HG03354 (cell line): ENCODE data around the gene TRDMT1.

Experiments
- ATAC-seq: cut with Tn5 transposase; IDR thresholded peaks from one replicate; pipeline ENCODE4 v1.9.1; 2021; ENCODE audit warnings: mild to moderate bottlenecking; ENCODE audit not compliant: unreplicated experiment, poor library complexity, severe bottlenecking

The TRDMT1 gene

DNA sequence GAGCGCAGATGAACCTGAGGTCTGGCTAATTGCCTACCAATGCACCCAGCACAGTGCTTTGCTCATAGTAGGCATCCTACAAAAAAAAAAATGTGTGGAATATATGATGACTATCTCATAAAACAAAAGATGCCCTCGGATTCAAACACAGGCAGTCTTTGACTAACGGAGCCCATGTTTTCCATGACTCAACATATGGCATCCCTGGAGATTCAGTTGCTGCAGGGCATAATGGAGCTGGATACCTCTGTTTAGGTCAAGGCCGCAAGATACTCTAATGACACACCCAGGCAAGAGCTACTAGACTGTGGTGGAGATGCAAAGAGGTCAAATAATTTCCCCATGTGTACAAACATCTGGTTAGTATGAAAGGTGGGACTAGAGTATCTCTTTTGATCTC is 88.1 kb downstream of the TRDMT1 start:
- ATAC-seq = no peak

DNA sequence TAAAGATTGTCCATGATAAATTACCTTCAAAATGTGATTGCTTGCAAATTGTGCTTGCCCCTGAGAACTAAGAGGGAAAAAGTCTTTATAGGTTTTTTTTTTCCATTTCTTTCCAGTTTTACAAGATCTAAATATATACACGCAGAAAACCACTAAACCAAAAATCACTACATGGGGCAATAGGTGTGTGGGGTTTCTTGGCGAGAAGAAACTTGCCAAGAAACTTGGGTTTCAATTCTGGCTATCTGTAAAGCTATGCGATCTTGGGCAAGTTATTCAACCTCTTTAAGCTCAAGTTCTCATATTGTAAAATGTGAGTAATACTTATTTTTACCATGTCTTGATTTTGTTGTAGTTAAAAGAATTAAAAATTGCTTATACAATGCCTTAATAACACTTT is 88.9 kb downstream of the TRDMT1 start:
- ATAC-seq = no peak

DNA sequence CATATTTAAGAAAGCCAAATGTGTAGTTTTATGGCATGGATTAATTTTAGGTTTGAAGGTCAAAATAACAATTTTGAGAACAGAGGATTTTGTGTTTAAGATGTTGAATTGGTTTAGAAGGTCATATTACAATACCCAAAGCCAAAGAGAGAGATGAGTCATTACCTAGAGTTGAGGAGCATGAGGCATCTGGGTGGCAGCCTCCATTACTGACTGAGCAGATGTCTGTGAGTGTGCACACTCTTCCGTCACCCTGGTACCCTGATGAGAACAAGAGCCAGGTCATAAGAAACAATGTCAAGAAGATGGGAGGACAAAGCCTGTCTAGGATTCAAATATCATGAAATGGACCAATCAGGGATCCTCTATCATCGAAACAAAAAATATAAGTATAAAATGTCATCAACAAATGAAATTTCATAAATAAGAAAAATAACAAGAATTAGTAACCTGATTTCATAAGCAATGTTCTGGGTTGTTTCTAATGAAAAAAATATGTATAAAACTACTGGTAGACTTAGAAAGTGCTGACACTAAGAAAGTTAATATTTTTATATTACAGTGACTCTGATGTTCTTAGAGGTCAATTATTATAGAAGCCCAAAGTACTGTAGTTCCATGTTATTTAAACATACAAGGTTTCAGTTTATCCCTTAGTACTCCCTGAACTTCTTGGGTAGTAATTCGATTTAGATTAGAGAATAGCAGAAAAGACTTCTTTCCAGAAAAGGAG is 91.8 kb downstream of the TRDMT1 start:
- no peak for ATAC-seq

DNA sequence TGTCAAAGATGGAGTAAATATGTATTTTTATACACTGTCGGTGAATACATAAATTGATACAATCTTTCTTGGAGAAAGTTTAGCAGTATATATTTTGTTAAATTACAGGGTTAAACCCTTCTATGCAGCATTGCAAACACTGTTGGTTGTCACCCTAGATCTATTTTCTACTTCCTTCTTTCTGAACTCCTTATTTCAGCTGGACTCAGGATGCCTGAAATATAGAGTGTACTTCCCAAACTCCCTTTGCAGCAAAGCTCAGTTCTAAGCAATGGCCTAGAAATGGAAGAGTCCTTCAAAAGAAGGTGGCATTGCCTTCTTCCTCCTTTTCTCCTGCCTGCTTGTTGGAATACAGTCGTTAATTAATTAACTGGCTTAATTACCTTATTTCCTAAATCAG is 92.4 kb downstream of the TRDMT1 start:
- no peak for ATAC-seq

DNA sequence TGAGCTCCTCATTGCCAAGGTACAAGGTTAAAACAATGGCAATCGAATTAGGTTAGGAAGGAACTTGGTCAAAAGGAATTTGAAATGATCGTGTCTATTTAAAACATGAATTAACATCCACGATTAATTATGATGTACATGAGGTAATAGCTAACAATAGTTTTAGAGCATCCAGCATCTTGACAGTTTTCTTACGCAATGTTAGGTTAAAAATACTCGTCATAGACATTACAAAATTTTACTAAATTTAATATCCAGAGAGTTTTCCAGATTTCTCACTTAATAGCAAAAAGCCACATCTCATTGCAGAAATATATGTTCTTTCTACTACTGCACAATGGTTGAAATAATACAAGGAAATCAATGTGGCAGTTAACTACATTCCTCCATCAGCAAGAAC is 94.5 kb downstream of the TRDMT1 start:
- no peak for ATAC-seq

DNA sequence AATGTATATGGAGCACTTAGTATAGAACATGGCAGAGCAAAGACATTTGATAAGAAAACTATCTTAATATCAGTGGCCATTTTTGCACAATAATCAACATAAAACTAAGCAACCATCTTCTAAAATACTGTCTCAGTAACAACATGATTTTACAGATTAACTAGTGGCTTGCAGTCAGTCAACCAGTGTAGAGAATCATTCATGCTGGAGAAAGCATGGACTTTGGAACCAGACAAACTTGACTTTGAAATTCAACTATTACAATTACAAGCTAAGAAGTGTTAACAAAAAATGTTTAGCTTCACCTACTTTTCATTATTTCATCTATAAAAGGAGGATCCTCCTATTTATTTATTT is 99.6 kb downstream of the TRDMT1 start:
- ATAC-seq = no peak

DNA sequence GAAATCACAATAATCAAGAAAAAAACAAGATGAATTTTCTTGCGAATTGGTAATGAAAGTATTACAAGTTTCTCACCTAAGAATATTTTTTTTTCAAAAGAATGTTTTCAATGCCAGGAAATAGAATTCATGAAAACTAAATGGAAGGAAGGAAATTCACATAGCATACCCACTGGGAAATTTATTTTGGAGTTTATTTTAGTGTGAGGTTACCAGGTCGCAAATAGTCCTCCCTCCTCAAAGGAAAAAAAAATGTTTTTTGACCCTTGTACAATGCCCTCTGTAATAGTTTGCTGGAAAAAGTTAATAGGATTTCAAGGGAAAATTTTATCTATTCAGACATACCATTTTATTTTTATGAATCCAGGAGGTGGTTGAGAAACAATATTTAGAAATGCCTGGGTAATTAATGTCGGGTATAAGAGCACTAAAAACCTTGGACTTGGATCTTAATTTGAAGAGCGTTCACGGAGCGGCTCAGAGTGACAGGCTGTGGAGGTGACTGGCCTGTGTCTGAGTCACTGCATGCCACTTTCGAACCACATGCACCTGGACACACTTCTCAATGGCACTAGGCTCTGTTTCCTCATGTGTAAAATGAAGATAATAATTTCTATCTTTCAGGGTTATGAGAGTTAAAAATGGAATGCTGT is 100.1 kb downstream of the TRDMT1 start:
- ATAC-seq = no peak

DNA sequence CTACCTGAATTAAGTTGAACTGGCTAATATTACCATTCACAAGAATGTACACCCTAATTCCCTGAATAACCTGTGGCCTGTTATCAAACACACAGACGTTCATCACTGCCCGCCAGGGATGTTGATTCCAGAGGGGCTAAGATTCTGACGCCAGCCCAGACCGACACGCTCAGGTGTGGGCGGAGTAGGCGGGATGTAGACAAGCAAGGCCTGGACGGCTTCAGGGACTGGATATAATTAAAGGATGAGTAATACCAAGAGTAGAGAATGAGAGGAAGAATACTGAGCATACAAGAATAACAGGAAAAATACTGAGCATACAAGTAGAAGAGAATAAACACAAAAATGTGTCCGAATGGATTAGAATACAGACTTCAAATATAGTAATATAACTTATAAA is 100.9 kb downstream of the TRDMT1 start:
- ATAC-seq = no peak

DNA sequence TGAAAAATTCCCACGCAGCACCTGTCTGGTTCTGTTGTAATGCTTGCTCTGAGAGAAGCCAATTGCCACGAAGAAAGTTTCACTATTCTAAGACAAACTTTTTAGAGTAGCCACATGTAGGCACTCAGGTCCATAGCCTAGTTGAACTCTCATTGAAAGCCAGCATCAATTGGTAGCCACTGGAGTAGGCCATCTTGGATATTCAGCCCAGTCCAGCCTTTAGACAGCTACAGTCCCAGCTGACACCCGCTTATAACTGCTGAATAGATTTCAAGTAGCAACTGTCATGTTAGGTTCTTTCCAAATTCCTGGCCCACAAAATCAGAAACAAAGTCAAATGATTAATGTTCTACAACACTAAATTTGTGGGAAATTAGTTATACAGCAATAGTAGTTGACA is 103.5 kb downstream of the TRDMT1 start:
- ATAC-seq = no peak
